HTR-8/SVneo (cell line): ENCODE data around the gene PRR33.

Experiments used
- DNase-seq: peaks from one replicate; pipeline ENCODE4 v3.0.0; 2011; ENCODE audit warnings: low spot score, mixed read lengths; ENCODE audit not compliant: insufficient read length
- FAIRE-seq: peaks from 2 replicates; lab custom pipeline; 2011; peaks lifted over from hg19 to GRCh38; lab: Jason Lieb, UNC

The PRR33 gene

GRCh38 chr11:1928891-1929541 is 37.3 kb upstream of the PRR33 start:
- no peak for DNase-seq
- no peak for FAIRE-seq

GRCh38 chr11:1928470-1928890 is 36.8 kb upstream of the PRR33 start:
- FAIRE-seq, result no peak
- DNase-seq, result no peak

GRCh38 chr11:1927848-1928469 is 36.3 kb upstream of the PRR33 start:
- FAIRE-seq (no peak), DNase-seq (no peak)

- FAIRE-seq (no peak), DNase-seq (no peak)
Observed at GRCh38 chr11:1927026-1927847, 35.5 kb upstream of the PRR33 start.

GRCh38 chr11:1926156-1927025 is 34.7 kb upstream of the PRR33 start:
- FAIRE-seq (no peak), DNase-seq (no peak)

- FAIRE-seq (no peak), DNase-seq (no peak)
Observed at GRCh38 chr11:1925373-1926155, 33.9 kb upstream of the PRR33 start.

- FAIRE-seq, result no peak
- DNase-seq, result no peak
Observed at GRCh38 chr11:1924646-1925372, 33.1 kb upstream of the PRR33 start.

- DNase-seq, result no peak
- no peak for FAIRE-seq
Observed at GRCh38 chr11:1924181-1924580, 32.5 kb upstream of the PRR33 start.

GRCh38 chr11:1923201-1923956 is 31.7 kb upstream of the PRR33 start:
- FAIRE-seq, result no peak
- no peak for DNase-seq

- no peak for FAIRE-seq
- no peak for DNase-seq
Observed at GRCh38 chr11:1922481-1923081, 30.9 kb upstream of the PRR33 start.

GRCh38 chr11:1921574-1922141 is 30.0 kb upstream of the PRR33 start:
- no peak for FAIRE-seq
- DNase-seq, result no peak

- no peak for FAIRE-seq
- DNase-seq, result no peak
Observed at GRCh38 chr11:1920909-1921573, 29.3 kb upstream of the PRR33 start.

- DNase-seq (no peak), FAIRE-seq (no peak)
Observed at GRCh38 chr11:1920128-1920908, 28.6 kb upstream of the PRR33 start.

GRCh38 chr11:1919391-1920127 is 27.9 kb upstream of the PRR33 start, which contains the start of gene TNNT3:
Gene TNNT3, plus strand, starts transcription at chr11:1919703. Its CDS starts 3,172 bp downstream, at chr11:1922875.
- DNase-seq (no peak), FAIRE-seq (no peak)
